ENCODE results near the gene PIGZ.

DNA sequence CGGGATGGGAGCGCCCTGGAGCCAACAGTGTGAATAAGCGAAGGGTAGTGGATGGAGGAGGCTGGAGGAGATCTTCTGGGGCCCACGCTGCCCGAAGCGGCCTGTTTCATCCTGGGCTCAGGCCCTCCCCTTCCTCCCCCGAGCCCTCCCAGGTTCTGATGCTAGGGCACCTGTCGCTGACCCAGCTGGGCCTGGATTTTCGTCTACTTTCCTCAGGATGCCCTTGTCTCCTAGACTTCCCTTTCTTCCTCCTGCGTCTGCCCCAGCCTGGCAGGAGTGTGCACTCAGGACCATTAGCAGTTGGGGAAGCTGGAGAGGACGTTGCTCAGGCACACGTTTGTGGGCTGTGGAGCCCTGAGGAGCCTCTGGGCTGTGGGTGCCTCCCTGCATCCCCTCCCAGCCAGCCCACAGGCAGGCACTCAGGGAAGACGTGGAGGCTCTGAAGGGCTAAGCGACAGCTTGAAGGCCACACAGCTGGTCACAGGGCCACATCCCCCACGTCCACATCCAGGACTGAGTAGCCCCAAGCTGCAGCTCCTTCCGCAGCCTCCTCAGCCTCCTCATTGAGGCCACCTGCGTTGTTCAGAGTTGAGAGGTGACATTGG, 23.9 kb upstream of the PIGZ start:
- TF ChIP-seq, protein P1, sequence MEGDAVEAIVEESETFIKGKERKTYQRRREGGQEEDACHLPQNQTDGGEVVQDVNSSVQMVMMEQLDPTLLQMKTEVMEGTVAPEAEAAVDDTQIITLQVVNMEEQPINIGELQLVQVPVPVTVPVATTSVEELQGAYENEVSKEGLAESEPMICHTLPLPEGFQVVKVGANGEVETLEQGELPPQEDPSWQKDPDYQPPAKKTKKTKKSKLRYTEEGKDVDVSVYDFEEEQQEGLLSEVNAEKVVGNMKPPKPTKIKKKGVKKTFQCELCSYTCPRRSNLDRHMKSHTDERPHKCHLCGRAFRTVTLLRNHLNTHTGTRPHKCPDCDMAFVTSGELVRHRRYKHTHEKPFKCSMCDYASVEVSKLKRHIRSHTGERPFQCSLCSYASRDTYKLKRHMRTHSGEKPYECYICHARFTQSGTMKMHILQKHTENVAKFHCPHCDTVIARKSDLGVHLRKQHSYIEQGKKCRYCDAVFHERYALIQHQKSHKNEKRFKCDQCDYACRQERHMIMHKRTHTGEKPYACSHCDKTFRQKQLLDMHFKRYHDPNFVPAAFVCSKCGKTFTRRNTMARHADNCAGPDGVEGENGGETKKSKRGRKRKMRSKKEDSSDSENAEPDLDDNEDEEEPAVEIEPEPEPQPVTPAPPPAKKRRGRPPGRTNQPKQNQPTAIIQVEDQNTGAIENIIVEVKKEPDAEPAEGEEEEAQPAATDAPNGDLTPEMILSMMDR (IDR thresholded peaks at IDR 0.05 in 8 of 11, conservative IDR thresholded peaks at IDR 0.05 in 3 of 11), result no peak
- TF ChIP-seq POLR2A (IDR thresholded peaks at IDR 0.05), result no peak
- TF ChIP-seq POLR2AphosphoS5 (IDR thresholded peaks at IDR 0.05), result no peak
